Stimulated activated CD8-positive, alpha-beta memory T cell treated with anti-CD3 and anti-CD28 coated beads, Interleukin-2, amount 100 ng/mL, for 48 hours (primary cell): Measurements from ENCODE around the gene ZBTB24.

Experiments used
- DNase-seq, 2 donors: peaks; one replicate each; pipeline ENCODE4 v3.0.0-alpha.2; 2020; ENCODE audit warnings: low read depth in 2 of 2

The ZBTB24 gene

DNA sequence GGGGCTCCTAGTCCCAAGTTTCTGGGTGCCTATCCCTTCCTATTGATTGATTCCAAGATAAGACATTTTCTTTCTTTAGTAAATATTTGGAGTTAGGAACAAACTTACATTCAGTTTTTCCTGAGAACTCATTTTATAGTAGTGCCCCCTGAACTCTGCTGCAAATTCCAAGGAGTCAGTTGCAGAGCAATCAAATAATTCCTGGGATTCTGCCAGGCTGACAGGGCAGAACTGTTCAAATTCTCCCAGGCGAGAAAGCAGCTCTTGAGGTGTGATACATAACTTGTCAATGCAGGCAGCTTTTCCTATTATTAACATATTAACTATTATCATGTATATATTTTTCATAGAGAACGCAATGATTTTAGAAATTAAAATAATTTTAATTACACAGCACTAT is 15.9 kb upstream of the ZBTB24 start:
- DNase-seq: no peak

DNA sequence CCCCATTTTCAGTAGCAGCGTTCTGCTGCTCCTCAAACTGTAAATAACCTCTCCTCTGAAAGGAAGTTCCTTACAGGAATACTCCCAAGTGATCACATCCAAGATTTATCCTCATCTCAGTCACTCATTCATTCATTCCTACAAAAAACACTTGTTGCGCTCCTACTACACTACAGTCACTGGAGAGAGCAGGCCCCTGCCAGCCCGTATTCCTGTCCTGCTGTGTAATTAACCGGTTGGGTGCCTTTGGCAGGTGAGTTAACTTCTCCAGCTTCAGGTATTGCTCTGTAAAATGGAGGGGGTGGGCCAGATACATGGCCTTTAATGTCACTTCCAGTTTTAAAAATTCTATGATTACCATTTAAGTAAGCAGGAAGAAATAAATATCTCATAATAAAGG is 15.0 kb upstream of the ZBTB24 start:
- no peak for DNase-seq

DNA sequence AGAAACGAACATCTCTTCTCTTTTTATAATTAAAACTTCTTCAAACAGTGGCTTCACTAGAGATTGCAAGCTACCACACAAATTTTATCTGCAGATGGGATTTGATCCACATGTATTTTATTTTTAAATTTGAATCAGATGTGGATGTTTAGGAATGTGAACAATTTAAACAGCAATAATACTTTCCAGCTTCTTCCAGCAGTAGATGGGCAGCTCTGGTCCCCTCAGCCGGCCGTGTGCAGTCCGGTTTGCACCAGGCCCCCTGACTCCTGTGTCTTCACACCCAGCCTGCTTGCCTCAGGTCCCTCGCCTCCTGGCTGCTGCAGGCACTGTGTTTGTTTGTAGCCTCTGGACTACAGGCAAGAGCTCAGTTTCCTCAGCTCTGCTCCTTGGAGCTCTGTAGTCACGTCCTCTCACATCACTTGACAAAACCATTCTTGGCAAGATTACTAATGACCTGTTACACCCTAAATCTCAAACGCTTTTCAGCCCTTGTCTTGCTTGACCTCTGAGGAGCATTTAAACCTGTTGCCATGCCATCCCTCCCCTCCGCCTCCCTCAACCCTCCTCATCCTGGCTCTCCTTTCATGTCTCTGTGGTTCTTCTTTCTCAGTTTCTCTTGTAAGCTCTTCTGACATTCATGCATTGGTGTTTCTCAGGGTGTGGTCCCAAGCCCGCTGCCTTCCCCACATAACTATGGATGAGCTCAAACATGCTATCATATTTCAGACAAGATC is 13.2 kb upstream of the ZBTB24 start:
- no peak for DNase-seq

DNA sequence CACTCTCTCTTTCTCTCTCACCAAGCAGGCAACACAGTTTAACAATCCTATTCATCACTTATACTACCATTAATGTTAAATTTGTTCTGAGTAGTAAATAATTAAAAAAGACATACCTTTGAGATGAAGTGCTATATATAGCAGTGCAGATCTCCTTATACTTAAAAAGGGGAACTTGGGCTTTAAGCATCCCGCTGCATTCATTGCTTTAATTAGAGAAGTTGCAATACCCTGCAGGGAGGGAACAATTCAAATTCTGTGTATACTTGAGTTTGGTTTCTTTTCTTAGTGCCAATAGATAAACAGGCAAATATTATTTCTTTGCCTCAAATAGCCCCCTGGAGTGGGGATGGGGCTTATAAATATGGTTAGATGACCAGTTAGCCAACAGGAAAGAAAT is 10.8 kb upstream of the ZBTB24 start:
- no peak for DNase-seq

DNA sequence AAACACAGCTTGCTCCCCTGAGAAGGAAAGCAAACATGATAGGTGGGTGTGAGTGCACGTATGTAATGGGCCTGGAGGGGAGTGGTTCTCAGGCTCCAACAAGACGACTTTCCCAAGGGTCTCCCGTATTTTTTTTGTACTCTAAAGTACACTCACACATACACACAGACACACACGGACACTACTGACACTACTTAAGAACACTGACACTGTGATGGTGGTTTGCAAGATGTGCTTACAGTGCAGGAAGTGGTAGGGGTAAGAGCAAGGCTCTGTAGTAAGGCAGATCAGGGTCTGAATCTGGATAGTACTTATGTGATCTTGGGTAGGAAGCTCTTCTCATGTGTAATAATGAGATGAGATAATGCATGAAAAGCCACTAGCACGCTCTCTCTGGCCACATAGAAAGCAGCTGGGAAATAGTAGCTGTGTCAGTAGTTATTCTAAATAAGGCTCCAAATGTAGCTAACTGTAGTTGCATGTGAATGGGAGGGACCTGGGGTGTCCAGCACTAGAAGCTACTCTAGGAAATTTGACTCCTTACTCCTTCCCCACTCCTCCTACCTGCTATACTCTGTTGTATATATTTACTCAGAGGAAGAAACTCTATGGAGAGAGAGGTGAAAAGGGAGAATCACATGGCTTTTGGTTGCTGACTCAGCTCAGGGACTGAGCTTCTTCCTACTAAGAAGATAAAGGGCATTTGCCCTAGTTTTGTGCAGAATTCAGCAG is 8.4 kb upstream of the ZBTB24 start:
- DNase-seq: no peak

DNA sequence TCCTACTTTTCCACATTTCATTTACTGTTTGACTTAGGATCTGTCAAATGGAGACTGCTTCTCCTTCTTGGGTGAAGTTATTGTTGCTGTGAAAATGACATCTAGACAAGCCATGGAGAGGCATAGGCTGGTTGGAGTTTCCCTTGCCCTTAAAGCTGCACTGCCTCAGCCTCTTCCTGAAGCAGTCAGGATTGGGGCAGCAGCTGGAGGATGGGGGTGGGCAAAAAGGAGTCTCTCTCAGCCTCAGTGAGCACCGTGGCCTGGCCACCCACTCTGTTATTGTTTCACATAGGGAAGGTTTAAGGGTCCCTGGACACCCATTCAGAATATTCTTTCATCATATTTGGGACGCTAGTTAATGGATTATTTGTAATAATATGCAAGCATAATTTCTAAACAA is 7.7 kb upstream of the ZBTB24 start:
- DNase-seq: no peak

DNA sequence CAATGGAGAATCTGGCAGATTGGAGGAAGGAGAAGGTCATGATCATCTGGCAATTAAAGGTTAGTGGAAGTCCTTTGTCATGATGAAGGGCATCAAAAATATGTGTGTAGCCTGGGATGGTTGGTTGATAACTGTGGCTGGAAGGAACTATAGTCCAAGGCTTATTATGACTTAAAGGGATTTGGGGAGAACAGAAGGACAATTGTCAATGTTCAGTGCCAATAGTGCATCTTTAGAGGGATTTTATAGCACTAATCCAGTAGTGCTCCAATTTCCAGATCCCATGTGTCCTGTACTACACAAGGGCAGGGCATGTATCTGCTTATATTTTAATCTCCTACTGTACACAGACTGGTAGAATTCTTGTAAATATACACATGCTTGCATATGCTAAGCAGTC is 5.0 kb upstream of the ZBTB24 start:
- DNase-seq: no peak

DNA sequence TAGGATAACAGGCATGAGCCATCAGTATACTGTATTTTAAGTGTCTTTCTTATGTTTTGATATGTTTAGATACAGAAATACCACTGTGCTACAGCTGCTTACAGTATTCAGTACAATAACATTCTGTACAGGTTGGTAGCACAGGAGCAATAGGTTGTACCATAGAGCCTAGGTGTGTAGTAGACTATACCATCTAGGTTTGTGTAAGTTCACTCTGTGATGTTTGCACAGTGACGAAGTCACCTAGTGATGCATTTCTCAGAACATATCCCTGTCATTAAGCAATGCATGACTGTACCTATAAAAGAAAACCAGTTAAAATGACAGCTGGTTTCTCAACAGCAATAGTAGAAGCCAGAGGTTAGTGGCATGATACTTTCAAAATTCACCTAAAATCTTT is 3.0 kb upstream of the ZBTB24 start:
- DNase-seq: no peak

DNA sequence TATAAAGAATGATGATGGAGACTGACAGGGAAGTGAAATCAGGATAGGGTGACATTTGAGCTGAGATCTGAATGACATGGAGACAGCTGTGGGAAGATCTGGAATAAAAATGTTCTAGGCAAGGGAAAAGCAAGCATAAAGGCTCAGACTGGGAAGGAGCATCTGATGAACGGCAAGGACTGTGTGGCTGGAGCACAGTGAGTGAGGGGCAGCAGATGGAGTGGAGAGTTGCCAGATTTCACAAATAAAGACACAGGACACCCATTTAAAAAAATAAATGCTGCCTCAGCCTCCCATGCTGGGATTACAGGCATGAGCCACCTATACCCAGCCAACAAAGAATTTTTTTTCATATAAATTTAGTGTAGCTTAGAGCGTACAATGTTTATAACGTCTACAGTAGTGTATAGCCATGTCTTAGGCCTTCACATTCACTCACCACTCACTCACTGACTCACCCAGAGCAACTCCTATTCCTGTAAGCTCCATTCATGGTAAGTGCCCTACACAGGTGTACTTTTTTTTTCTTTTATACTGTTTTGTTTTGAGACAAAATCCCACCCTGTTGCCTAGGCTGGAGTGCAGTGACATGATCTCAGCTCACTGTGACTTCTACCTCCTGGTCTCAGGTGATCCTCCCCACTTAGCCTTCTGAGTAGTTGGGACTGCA is 2.4 kb upstream of the ZBTB24 start:
- DNase-seq: no peak

DNA sequence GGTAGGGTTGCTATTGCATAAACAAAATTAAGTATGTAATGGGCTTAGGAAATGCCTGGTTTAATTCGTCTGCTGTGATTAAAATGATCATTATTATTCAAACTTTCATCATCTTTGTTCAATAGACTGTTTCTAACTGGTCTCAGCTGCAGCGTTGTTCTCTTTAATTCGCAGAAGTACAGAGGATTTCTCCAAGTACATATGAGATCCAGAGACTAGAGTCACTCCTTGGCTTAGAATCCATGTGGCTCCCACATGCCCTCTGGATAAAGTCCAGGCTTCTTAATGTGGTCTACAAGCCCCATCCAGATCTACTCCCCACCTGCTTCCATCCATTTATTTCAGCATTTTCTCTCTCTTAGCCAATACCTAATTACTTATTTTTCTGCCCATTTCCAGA is 1.1 kb upstream of the ZBTB24 start:
- DNase-seq: no peak

DNA sequence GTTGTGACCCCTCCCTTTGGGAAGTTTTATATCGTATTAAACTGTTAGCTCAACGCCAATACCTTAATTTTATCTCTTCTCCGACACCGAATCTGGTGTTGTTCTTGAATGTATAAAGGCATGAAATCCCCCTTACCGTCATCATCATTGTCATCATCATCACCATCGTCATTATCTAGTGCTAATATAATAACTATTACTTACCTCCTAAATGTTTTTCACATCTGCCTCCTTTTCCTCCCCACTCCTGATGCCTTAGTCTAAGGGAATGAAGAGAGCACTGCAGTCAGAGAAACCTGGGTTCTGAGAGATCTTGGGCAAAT is 677 bp upstream of the ZBTB24 start:
- no peak for DNase-seq

DNA sequence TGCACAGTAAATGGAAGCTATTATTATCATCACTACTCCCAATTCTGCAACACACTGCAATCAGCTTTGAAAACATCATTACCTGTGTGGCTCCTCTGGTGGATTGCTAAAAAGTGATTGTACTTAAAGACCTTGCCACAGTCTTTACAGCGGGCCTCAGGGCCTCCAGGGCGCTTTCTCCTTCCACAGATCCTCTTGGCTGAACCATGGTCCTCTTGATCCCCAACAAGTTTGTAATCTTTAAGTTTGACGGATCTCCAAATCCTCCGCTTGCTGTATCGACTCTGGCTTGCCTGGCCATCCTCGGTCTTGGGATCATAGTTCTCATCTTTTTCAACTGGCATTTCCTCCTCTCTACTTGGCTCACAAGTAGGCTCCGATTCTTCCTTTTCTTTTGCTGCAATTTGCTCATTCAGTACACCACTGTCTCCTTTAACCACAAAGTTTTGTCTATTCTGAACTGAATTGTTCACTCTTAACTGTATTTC is 2.0 kb downstream of the ZBTB24 start:
- no peak for DNase-seq

DNA sequence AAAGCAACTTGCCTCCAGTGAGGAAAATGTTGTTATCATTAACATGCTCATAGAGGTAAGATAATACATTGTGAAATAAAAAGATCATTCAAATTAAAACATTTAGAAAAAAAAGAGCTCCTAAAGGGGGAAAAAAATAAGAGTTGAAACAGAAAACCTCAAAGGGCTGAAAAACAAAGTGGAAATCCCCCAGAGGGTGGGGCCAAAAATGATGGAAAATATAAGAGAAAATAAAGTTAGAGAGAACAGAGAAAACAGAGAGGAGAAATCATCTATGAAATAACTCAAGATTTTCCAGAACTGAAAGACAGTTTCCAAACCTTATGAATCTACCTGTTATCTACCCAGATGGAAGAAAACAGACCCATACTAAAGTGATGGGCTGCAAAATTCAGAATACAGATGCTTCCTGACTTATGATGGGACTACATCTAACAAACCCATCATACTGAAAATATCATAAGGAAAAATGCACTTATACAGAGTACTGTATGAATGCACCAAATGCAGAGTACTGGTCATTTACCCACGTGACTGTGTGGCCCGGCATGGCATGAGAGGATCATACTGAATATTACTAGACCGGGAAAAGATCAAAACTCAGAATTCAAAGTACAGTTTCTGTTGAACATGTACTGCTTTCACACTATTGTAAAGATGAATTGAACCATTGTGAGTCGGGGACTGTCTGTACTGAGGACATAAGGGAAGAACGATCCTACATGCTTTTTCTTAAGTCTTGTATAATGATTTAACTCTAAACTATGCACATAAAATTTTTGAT is 4.0 kb downstream of the ZBTB24 start:
- DNase-seq: no peak

DNA sequence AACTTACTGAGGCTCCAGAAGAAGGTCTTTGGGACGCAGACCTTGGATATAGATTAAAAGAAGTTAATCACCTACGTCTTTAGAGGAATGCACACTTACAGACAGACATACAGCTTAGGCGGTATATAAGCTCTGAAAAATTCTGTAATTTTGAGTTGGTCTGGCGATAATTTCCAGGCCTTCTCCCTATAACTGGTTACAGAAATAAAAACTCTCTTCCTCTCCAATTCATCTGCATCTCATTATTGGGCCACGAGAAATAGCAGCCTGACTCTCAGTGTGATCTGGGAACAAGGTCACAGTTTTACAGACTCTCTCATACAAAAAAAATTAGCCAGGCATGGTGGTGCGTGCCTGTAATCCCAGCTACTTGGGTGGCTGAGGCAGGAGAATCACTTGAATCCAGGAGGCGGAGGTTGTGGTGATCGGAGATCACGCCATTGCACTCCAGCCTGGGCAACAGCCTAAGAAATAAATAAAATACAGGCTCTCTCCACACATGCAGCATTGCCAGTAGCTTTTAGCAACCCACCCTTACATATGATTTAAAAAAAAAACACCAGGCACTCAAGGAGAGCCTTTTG is 4.7 kb downstream of the ZBTB24 start:
- DNase-seq: no peak

DNA sequence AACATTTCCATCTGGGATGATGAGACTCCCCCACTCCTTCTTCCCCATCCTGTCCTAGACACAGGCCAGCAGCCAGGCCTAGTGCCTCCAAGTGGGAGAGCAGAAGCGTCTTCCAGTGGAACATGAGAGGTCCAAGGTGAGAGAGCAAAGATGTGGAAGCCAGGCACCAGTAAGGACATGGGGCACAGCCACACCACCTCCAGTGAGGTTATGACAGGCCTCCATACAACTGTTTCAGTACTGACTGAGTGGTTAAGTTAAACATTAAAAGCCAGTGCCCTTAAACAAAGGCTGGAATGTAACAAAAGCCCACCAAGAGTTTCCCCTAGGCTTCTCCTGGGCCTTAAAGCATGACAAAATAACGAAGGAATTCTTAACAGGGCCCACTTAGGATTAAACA is 5.3 kb downstream of the ZBTB24 start:
- DNase-seq: no peak

DNA sequence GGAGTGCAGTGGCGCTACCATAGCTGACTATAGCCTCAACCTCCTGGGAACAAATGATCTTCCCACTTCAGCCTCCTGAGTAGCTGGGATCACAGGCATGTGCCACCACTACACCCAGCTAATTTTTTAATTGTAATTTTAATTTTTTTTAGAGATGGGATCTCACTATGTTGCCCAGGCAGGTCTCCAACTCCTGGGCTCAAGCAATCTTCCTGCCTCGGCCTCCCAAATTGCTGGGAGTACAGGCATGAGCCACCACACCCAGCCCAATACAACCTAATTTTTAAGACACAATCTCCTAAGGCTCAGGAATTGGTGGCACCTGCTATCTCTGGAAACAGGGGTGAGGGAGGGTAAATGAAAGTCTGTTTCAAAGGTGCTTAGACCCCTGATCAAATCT is 5.8 kb downstream of the ZBTB24 start:
- DNase-seq: no peak

DNA sequence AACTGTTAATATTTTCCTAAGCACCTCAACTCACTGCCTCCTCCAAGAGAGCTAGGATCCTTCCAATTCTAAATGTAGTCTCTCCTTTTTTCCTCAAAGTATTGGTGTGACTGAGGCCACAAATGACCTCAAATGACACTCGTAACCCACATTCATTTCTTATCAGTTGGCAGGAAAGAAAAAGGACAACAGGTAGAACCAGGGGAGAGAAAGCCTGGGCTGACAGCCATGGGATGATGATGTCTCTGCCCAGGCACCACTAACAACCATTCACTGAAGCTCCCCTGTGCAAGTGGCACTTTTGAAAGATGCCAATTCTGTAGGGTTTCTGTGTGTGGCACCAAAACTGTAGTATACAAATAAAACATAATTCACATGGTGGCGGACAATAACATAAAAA is 7.4 kb downstream of the ZBTB24 start:
- no peak for DNase-seq

DNA sequence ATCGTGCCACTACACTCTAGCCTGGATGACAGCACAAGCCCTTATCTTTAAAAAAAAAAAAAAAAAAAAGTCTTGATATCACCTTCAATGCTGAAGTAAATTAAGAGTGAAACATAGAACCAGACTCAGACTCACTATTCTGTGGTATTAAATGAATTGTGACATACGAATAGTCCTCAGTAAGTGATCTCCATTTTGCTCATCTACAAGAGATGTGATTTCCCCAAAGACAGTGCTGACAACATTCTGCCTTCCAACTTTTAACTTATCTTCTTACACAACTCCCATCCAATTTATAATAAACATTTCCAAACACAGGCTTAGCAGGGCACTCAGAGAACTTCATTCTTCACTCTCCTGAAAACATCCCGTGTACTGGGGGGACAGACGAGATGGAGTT is 8.0 kb downstream of the ZBTB24 start:
- no peak for DNase-seq

DNA sequence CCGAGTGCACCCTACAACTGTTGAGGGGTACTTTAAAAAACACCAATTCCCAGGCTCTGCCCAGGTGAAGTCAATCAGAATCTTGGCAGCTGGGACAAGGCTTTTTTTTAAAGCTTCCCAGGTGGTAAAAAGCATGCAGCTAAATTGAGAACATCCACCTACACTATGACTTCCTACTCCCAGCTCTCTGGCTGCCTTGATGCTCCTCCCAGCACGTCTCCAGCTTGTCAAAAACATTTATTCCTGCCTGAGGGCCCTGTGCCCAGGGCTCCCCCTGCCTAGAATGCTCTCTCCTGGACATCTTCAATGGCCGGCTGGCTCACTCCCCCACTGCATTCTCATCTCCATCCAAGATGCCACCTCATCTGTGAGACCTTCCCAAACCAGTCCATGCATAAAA is 9.9 kb downstream of the ZBTB24 start:
- no peak for DNase-seq

DNA sequence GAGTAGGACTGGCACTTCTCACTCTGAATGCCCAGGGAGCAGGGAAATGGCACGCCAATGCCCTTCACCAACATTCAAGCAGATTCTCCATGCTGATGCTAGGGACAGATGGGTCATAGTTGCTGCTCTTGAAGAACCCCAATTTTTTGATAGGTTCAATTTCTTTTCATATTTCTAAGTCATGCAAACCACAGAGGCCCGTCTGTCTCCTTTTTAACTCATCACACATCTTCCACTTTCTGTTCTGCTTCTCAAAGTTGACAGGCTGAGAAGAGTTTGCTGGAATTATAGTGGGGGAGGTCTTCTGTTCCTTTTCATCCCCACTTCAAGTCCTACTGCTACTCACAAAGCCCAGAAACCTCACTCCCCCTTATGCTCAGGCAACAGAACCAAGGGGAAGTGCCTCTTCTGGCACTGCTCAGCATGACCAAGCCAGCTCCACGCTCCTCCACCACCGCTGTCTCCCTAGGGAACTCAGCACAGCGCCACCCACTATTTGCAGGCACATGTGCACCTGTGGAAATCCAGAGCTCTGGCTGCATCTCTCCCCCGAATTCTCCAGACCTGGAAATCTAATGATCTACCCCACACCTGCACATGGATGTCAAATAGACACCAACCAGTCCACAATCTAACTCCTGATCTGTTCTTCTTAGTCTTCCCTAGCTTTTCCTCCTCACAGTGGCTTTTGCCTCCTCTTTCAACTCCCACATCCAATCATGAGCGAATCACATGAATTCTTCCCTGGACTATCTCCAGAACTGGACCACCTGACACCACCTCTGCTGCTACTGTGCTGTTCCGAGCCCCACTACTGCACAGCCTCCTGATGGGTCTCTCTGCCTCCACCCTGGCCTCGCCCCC is 10.7 kb downstream of the ZBTB24 start:
- no peak for DNase-seq
